NCI-H1436 (cell line): ENCODE measurements around the gene FOXL3.
"Not testable (repeated sequence)": the region's sequence is repeated elsewhere in the genome, so short reads cannot be mapped to it uniquely, and the experiment has no call there.

ENCODE experiments used
- DNase-seq: peaks from one replicate; lab custom pipeline; 2025; lab: John Stamatoyannopoulos, UW

Gene FOXL3

GRCh38 chr7:290554-291372 is 793 bp downstream of the FOXL3 start:
- no peak for DNase-seq

GRCh38 chr7:291373-292092 is 1.6 kb downstream of the FOXL3 start:
- DNase-seq = no peak

GRCh38 chr7:292226-292625 is 2.3 kb downstream of the FOXL3 start:
- DNase-seq = no peak

- DNase-seq = no peak
Observed at GRCh38 chr7:292826-293225, 2.9 kb downstream of the FOXL3 start.

GRCh38 chr7:293681-294439 is 3.9 kb downstream of the FOXL3 start:
- no peak for DNase-seq

GRCh38 chr7:294440-295154 is 4.6 kb downstream of the FOXL3 start:
- DNase-seq = no peak

- no peak for DNase-seq
Observed at GRCh38 chr7:295155-296154, 5.5 kb downstream of the FOXL3 start.

GRCh38 chr7:296373-296945 is 6.5 kb downstream of the FOXL3 start:
- no peak for DNase-seq

GRCh38 chr7:297141-297540 is 7.2 kb downstream of the FOXL3 start:
- DNase-seq = not testable (repeated sequence)

GRCh38 chr7:297611-298374 is 7.8 kb downstream of the FOXL3 start:
- no peak for DNase-seq

GRCh38 chr7:298375-298702 is 8.4 kb downstream of the FOXL3 start:
- no peak for DNase-seq

GRCh38 chr7:298743-299142 is 8.8 kb downstream of the FOXL3 start:
- DNase-seq = no peak

- no peak for DNase-seq
Observed at GRCh38 chr7:299169-299568, 9.2 kb downstream of the FOXL3 start.

- DNase-seq = no peak
Observed at GRCh38 chr7:299628-300027, 9.7 kb downstream of the FOXL3 start.

- no peak for DNase-seq
Observed at GRCh38 chr7:300048-300447, 10.1 kb downstream of the FOXL3 start.

- DNase-seq = no peak
Observed at GRCh38 chr7:300546-301290, 10.7 kb downstream of the FOXL3 start.

- DNase-seq = no peak
Observed at GRCh38 chr7:301291-302053, 11.5 kb downstream of the FOXL3 start.
